ENCODE measurements around the gene TENM3. TPM values are rescaled to one million over a fixed set of nuclear protein-coding genes. Genes with fewer than 3 reads are reported as not detected.

The TENM3 gene
- total and polyA plus RNA-seq, 10 of the 15 experiments (the other 5 are each of a cell fraction or from before 2014, with no cell fraction given) = 0.01 to 1.7 (median 0.08) TPM; not detected in 2

GRCh38 chr4:182521011-182521410 is 277.8 kb downstream of the TENM3 start (continued):
- TF ChIP-seq CEBPZ (IDR thresholded peaks at IDR 0.05; ENCODE audit: low read depth, low read length) = no peak

- no peaks in the 10 kb centered on the region for H3K79me2 ChIP-seq (ENCODE audit: control insufficient read depth, insufficient read depth, low read length)
- H2AFZ ChIP-seq (ENCODE audit: control insufficient read depth, low read depth, low read length) = no peak overlapping the region
- BruUV-seq (replicated peaks) = no TSS peak
- no peaks in the 10 kb centered on the region for H3K27me3 ChIP-seq (replicated peaks in 1 of 2; ENCODE audit: control insufficient read depth in 2 of 2, insufficient read depth in 2 of 2, low read length in 1 of 2)
- no peak overlapping the region for H3K9ac ChIP-seq (ENCODE audit: control insufficient read depth, insufficient read depth, low read length)
- no peaks in the 10 kb centered on the region for H3K9me3 ChIP-seq (replicated peaks; ENCODE audit: control insufficient read depth, insufficient read depth, low read length)
- POLR2A ChIA-PET = no interaction called here
- no peak for TF ChIP-seq PAX5 (IDR thresholded peaks at IDR 0.05; ENCODE audit: borderline replicate concordance, low read depth, low read length)
- no peak for TF ChIP-seq REST (IDR thresholded peaks at IDR 0.05; ENCODE audit: low read depth, low read length)
- no peak for TF ChIP-seq TCF12 (IDR thresholded peaks at IDR 0.05; ENCODE audit: low read depth, low read length)
- no peak for TF ChIP-seq CREB1 (IDR thresholded peaks at IDR 0.05; ENCODE audit: low read depth)
- TF ChIP-seq ZSCAN29 (IDR thresholded peaks at IDR 0.05) = no peak
- TF ChIP-seq KAT2A (conservative IDR thresholded peaks at IDR 0.05; ENCODE audit: control insufficient read depth, low read depth, low read length) = no peak
- TF ChIP-seq ZNF622 (IDR thresholded peaks at IDR 0.05) = no peak
- TF ChIP-seq CHD2 (IDR thresholded peaks at IDR 0.05; ENCODE audit: borderline replicate concordance, low read depth, low read length) = no peak
- no peak for TF ChIP-seq ELK1 (IDR thresholded peaks at IDR 0.05; ENCODE audit: low read depth, low read length)
- TF ChIP-seq SMAD5 (IDR thresholded peaks at IDR 0.05; ENCODE audit: low read depth) = no peak
- TF ChIP-seq SRF (IDR thresholded peaks at IDR 0.05; ENCODE audit: low read depth in 2 of 2, low read length in 2 of 2) = no peak
- no peak for TF ChIP-seq TARDBP (IDR thresholded peaks at IDR 0.05; ENCODE audit: borderline replicate concordance)
- TF ChIP-seq ZNF24 (IDR thresholded peaks at IDR 0.05) = no peak
- no peak for TF ChIP-seq MYC (IDR thresholded peaks at IDR 0.05; ENCODE audit: insufficient read depth, insufficient read length, insufficient replicate concordance, low read length, severe bottlenecking)
- H3K27ac ChIP-seq (ENCODE audit: control insufficient read depth, insufficient read depth) = no peak overlapping the region
- SMC1A ChIA-PET (ENCODE audit: uncharacterized antibody, unreplicated experiment) = interaction anchor here (0.5 kb wide), 1 partner anchor 23 kb away, joined by 3 read pairs; no protein-coding TSS in a partner anchor
- no peak overlapping the region for H3K4me2 ChIP-seq (ENCODE audit: control insufficient read depth, insufficient read depth)
- H3K4me1 ChIP-seq (ENCODE audit: control insufficient read depth, insufficient read depth, low read length) = no peaks in the 10 kb centered on the region
- ATAC-seq = no peak
- RAD21 ChIA-PET (ENCODE audit: unreplicated experiment) = no interaction called here
- in situ Hi-C loops (cut with MboI) = no loop called here
- no peak for DNase-seq (ENCODE audit: low read depth, low spot score)
- intact Hi-C loops (cut with micrococcal nuclease; ENCODE audit: unreplicated experiment) = no loop called here
- FAIRE-seq = no peak
- WGBS (ENCODE audit: insufficient coverage, insufficient replicate concordance, low lambda C conversion rate, missing lambda C conversion rate) = 66% methylated on average over 8 of the region's 8 CpGs
- H3K36me3 ChIP-seq (ENCODE audit: control insufficient read depth in 2 of 2, insufficient read depth in 2 of 2, low read length in 1 of 2) = no peaks in the 10 kb centered on the region
- no peaks in the 10 kb centered on the region for H4K20me1 ChIP-seq (ENCODE audit: control insufficient read depth, insufficient read depth)
- H3K4me3 ChIP-seq = no peak overlapping the region
- CTCF ChIA-PET = interaction anchor here (1.5 kb wide), 1 partner anchor 10 kb away, joined by 5 read pairs; no protein-coding TSS in a partner anchor
These were observed 285.6 kb downstream of the TENM3 start for GRCh38 chr4:182528819-182529218.

All from GM12878 (cell line).